ENCODE measurements around the gene SLC35E3. TPM values are rescaled to one million over a fixed set of nuclear protein-coding genes. Genes with fewer than 3 reads are reported as not detected.
"Not testable (repeated sequence)": the region's sequence is repeated elsewhere in the genome, so short reads cannot be mapped to it uniquely, and the experiment has no call there.

Gene SLC35E3
- total RNA-seq, 4 donors from 2014 or later = 1.7 to 4.9 (median 3.1) TPM

- DNase-seq (ENCODE audit: extremely low spot score) = no peak
- WGBS = 96% methylated on average over 5 of the region's 5 CpGs
- no peak for TF ChIP-seq POLR2A (IDR thresholded peaks at IDR 0.05; ENCODE audit: low read depth)
- TF ChIP-seq POLR2AphosphoS5 (IDR thresholded peaks at IDR 0.05) = no peak
- TF ChIP-seq CTCF (IDR thresholded peaks at IDR 0.05) = no peak
- no peak for TF ChIP-seq EP300 (IDR thresholded peaks at IDR 0.05)
- H3K9me3 ChIP-seq = no peaks in the 10 kb centered on the region
- intact Hi-C loops (cut with DNase I) = no loop called here
- H3K36me3 ChIP-seq = no peaks in the 10 kb centered on the region
- H3K4me1 ChIP-seq = no peaks in the 10 kb centered on the region
- H3K27ac ChIP-seq (replicated peaks in 1 of 4) = no peak overlapping the region
- no peaks in the 10 kb centered on the region for H3K27me3 ChIP-seq
- H3K4me3 ChIP-seq = no peak overlapping the region
Measured at GRCh38 chr12:68800294-68800693, 54.3 kb downstream of the SLC35E3 start.

GRCh38 chr12:68801124-68801523, 55.1 kb downstream of the SLC35E3 start:
- H3K27me3 ChIP-seq; H3K9me3 ChIP-seq; H3K4me1 ChIP-seq; intact Hi-C loops (cut with DNase I); H3K4me3 ChIP-seq; H3K36me3 ChIP-seq; DNase-seq (ENCODE audit: extremely low spot score); H3K27ac ChIP-seq (replicated peaks in 1 of 4): not testable (repeated sequence)
- WGBS = 96% methylated on average over 7 of the region's 7 CpGs

GRCh38 chr12:68802372-68802745, 56.4 kb downstream of the SLC35E3 start:
- H3K27ac ChIP-seq (replicated peaks in 1 of 4); H3K9me3 ChIP-seq; H3K27me3 ChIP-seq; intact Hi-C loops (cut with DNase I); H3K4me3 ChIP-seq; H3K4me1 ChIP-seq; DNase-seq (ENCODE audit: extremely low spot score); H3K36me3 ChIP-seq: not testable (repeated sequence)
- WGBS = 71% methylated on average over 2 of the region's 2 CpGs

GRCh38 chr12:68802911-68803651, 57.1 kb downstream of the SLC35E3 start:
- intact Hi-C loops (cut with DNase I) = not testable (repeated sequence)

GRCh38 chr12:68803948-68804656, 58.1 kb downstream of the SLC35E3 start:
- Histone ChIP-seq H3K27ac (replicated peaks in 1 of 4) (no peak overlapping the region), H3K36me3 (no peaks in the 10 kb centered on the region), H3K4me3 (no peak overlapping the region), H3K27me3 (no peaks in the 10 kb centered on the region), H3K4me1 (peaks cover 4 to 8% (median 7%) of the 10 kb centered on the region in 4 donors), H3K9me3 (no peaks in the 10 kb centered on the region)
- intact Hi-C loops (cut with DNase I) = no loop called here
- TF ChIP-seq EP300 (IDR thresholded peaks at IDR 0.05) (no peak), CTCF (IDR thresholded peaks at IDR 0.05) (no peak), POLR2AphosphoS5 (IDR thresholded peaks at IDR 0.05) (no peak), POLR2A (IDR thresholded peaks at IDR 0.05; ENCODE audit: low read depth) (no peak)
- WGBS = 96% methylated on average over 5 of the region's 5 CpGs
- DNase-seq (ENCODE audit: extremely low spot score) = no peak

More at GRCh38 chr12:68802911-68803651, 57.1 kb downstream of the SLC35E3 start:
- H3K4me3 ChIP-seq; H3K36me3 ChIP-seq; DNase-seq (ENCODE audit: extremely low spot score); H3K9me3 ChIP-seq; H3K27ac ChIP-seq (replicated peaks in 1 of 4); H3K27me3 ChIP-seq; H3K4me1 ChIP-seq: not testable (repeated sequence)
- 94% methylated on average over 19 of the region's 19 CpGs for WGBS

GRCh38 chr12:68804657-68805591, 58.9 kb downstream of the SLC35E3 start:
- Histone ChIP-seq H3K4me1 (peaks cover 8 to 13% (median 10%) of the 10 kb centered on the region in 4 donors), H3K36me3 (peaks cover 0 to 5% (median 3%) of the 10 kb centered on the region in 4 donors), H3K9me3 (no peaks in the 10 kb centered on the region), H3K27ac (replicated peaks in 1 of 4) (no peak overlapping the region), H3K27me3 (no peaks in the 10 kb centered on the region), H3K4me3 (no peak overlapping the region)
- WGBS = 79% methylated on average over 29 of the region's 32 CpGs
- no peak for DNase-seq (ENCODE audit: extremely low spot score)
- TF ChIP-seq CTCF (IDR thresholded peaks at IDR 0.05) (no peak), POLR2A (IDR thresholded peaks at IDR 0.05; ENCODE audit: low read depth) (no peak), POLR2AphosphoS5 (IDR thresholded peaks at IDR 0.05) (no peak), EP300 (IDR thresholded peaks at IDR 0.05) (no peak)
- intact Hi-C loops (cut with DNase I) = loop anchor here (5.0 kb wide), 1 partner anchor 58 kb away; the partner anchor contains the start of gene SLC35E3

All from esophagus muscularis mucosa (tissue), 4 donors.